Coronary artery (tissue), 2 donors: Measurements from ENCODE around the gene CCN5.
A peak's percentile ranks its signal among the peaks of the same experiment; 100 is the strongest.
"Not testable (repeated sequence)": the region's sequence is repeated elsewhere in the genome, so short reads cannot be mapped to it uniquely, and the experiment has no call there.

Source experiments
- DNase-seq: peaks from one replicate; pipeline ENCODE4 v3.0.0-alpha.2; 2017; ENCODE audit warnings: low spot score
- H3K27ac ChIP-seq, 2 donors: fragments of 200-600 bp; sonication (generic); one replicate each; pipeline ENCODE4 v1.5.1; 2016 to 2019
- H3K4me3 ChIP-seq: fragments of 200-600 bp; sonication (generic); 2 replicates; pipeline ENCODE4 v1.5.1; 2016; ENCODE audit warnings: mild to moderate bottlenecking, moderate library complexity
- TF ChIP-seq, protein P1 (sequence below): fragments of 200-600 bp; sonication (generic); IDR thresholded peaks from one replicate; pipeline ENCODE4 v1.5.1; 2019; ENCODE audit warnings: antibody characterized with exemption

The CCN5 gene, protein sequence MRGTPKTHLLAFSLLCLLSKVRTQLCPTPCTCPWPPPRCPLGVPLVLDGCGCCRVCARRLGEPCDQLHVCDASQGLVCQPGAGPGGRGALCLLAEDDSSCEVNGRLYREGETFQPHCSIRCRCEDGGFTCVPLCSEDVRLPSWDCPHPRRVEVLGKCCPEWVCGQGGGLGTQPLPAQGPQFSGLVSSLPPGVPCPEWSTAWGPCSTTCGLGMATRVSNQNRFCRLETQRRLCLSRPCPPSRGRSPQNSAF

DNA sequence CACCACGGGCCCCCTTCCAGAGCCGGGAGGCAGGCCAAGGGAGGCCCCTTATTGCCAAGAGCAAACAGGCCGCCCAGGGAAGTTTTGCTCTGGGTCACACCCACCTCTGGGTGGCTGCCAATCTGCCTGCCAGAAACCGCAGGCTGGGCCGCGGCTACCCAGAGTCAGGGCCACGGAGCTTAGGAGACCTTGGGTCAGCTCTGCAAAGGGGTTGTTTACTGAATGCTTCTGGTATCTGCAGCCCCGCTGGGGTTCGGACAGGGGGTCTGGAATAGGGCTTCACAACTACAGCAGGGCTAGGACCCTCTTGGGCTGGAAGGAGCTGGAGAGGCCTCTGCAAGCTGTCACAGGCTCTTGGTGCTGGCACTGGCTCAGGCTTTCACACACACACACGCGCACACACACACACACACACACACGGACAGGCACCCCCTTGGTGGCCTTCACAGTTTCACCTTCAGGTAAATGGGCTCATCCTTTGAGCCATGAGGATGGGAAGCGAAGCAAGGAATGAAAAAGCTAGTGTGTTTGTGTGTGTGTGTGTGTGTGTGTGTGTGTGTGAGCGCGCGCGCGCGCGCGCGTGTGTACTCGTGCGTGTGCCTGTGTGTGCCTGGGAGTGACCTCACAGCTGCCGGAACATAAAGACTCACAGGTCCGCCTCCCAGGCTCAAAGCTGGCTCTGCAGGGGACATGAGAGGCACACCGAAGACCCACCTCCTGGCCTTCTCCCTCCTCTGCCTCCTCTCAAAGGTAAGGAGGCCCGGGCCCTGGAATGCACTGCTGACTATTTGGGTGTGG lies at the start of gene CCN5:
CCN5 (plus strand) TSS at position 669 of the 798 bp plus-strand sequence; CDS start at position 691, 22 bp downstream.
- Histone ChIP-seq H3K27ac (peak within 1 kb of the TSS; percentile 96 to 97), H3K4me3 (peak within 1 kb of the TSS; percentile 68)

DNA sequence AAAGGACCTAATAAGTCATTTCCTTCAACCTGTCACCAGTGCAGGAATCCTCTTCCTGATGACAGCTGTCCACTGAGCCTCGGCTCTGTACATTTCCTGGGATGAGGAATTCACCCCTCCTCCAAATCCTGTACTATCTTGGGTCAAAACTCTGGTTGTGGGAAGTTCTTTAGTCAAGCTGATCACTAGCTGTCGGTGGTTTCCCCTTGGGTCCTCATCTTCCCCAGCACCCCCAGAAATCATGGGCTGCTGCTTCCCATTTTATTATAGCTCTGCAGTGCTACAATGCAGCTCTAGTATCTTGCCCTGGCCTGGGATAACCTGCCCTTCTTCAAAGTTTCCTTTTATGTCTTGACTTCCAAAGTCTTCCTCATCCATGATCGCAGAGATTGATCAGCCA lies 49.1 kb upstream of the CCN5 start:
- no peak for DNase-seq
- H3K4me3 ChIP-seq, result no peak overlapping the region
- TF ChIP-seq, protein P1, sequence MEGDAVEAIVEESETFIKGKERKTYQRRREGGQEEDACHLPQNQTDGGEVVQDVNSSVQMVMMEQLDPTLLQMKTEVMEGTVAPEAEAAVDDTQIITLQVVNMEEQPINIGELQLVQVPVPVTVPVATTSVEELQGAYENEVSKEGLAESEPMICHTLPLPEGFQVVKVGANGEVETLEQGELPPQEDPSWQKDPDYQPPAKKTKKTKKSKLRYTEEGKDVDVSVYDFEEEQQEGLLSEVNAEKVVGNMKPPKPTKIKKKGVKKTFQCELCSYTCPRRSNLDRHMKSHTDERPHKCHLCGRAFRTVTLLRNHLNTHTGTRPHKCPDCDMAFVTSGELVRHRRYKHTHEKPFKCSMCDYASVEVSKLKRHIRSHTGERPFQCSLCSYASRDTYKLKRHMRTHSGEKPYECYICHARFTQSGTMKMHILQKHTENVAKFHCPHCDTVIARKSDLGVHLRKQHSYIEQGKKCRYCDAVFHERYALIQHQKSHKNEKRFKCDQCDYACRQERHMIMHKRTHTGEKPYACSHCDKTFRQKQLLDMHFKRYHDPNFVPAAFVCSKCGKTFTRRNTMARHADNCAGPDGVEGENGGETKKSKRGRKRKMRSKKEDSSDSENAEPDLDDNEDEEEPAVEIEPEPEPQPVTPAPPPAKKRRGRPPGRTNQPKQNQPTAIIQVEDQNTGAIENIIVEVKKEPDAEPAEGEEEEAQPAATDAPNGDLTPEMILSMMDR, result no peak
- H3K27ac ChIP-seq, result no peak overlapping the region

More for the DNA sequence above, at the start of gene CCN5:
- TF ChIP-seq, protein P1, result no peak
- DNase-seq, result peak; percentile 95

DNA sequence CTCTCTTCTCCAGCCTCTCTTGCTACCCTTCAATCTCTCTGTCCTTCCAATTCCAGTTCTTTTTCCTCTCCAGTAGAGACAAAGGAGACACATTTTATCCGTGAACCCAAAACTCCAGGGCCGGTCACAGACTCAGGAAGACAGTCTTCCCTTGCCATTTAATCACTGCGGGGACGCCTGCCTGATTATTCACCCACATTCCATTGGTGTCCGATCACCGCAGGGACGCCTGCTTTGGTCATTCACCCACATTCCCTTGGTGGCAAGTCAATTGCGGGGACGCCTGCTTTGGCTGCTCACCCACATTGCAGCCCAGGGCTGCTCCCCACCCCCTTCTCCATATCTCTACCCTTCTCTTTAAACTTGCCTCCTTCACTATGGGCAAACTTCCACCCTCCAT lies 44.3 kb upstream of the CCN5 start:
- not testable (repeated sequence) for H3K4me3 ChIP-seq

DNA sequence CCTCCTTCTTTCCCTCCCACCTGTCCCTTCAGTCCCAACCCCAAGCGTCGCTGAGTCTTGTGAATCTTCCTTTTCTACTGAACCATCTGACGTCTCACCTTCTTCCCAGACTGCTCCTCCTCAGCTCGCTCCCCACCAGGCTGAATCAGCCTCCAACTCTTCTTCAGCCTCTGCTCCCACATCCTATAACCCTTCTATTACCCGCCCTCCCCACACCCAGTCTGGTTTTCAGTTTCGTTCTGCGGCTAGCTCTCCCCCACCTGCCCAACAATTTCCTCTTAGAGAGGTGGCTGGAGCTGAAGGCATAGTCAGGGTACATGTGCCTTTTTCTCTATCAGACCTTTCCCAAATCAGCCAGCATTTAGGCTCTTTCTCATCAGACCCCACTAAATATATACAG lies 43.6 kb upstream of the CCN5 start:
- not testable (repeated sequence) for H3K27ac ChIP-seq, H3K4me3 ChIP-seq, DNase-seq

More for the DNA sequence above, 44.3 kb upstream of the CCN5 start:
- not testable (repeated sequence) for DNase-seq, H3K27ac ChIP-seq

DNA sequence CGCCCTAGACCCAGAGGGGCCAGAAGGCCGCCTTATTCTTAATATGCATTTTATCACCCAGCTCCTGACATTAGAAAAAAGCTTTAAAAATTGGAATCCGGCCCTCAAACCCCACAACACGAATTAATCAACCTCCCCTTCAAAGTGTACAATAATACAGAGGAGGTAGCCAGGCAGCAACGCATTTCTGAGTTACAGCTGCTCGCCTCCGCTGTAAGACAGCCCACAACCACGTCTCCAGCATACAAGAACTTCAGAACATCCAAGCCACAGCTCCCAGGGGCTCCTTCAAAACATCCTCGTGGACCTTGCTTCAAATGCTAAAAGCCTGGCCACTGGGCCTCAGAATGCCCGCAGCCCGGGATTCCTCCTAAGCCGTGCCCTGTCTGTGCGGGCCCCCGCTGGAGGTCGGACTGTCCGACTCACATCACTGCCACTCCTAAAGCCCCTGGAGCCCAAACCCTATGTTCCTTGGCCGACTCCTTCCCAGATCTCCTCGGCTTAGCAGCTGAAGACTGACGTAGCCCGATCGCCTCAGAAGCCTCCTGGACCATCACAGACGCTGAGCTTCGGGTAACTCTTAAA lies 42.8 kb upstream of the CCN5 start:
- not testable (repeated sequence) for DNase-seq, H3K4me3 ChIP-seq, H3K27ac ChIP-seq

DNA sequence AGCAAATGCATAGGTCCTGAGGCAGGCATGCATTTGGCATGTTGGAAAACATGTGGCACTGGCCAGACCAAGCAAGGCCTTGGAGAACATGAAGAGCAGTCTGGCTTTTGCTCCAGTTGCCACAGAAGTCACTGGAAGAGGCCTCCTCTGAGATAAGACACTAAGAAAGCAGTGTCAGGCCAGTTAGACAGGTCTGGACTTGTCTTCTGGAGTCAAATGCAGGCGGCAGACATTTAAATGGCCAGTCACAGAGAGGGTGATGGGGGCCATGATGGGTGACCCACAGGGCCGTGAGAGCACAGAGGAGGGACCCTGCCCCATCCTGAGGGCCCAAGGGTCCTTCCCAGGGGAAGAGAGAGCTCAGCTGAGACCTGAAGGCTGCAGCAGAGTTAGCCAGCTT lies 36.9 kb upstream of the CCN5 start:
- TF ChIP-seq, protein P1, result no peak
- Histone ChIP-seq H3K4me3 (no peak overlapping the region), H3K27ac (no peak overlapping the region)
- no peak for DNase-seq

DNA sequence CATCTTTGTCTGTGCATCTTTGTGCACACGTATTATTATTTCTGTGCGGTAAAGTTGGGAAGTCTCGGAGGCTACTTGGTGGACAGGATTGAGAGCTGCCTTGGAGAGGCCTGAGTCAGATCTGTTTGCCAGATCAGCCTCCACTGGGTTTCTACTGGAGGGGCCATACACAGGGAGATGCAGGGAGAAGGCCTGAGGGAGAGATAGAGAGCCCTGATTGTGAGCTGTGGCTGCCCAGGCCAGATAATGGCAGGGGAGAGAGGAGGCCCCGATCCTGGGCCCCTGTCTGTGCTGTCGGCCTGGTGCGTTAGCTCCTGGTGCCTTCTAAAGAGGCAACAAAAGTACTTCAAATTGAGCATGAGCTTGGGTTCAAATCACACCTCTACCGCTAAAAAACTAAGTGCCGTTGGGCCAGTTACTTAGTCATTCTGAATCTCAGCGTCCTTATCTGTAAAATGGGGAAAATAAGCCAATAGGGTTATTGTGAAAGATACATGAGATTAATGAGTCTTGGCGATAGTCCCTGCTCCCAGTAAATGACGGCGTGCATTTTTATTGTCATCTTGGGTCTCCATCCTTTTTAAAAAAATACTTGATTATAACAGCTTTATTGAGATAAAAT lies 36.1 kb upstream of the CCN5 start:
- no peak overlapping the region for H3K27ac ChIP-seq
- DNase-seq, result no peak
- H3K4me3 ChIP-seq, result no peak overlapping the region
- TF ChIP-seq, protein P1, result no peak

DNA sequence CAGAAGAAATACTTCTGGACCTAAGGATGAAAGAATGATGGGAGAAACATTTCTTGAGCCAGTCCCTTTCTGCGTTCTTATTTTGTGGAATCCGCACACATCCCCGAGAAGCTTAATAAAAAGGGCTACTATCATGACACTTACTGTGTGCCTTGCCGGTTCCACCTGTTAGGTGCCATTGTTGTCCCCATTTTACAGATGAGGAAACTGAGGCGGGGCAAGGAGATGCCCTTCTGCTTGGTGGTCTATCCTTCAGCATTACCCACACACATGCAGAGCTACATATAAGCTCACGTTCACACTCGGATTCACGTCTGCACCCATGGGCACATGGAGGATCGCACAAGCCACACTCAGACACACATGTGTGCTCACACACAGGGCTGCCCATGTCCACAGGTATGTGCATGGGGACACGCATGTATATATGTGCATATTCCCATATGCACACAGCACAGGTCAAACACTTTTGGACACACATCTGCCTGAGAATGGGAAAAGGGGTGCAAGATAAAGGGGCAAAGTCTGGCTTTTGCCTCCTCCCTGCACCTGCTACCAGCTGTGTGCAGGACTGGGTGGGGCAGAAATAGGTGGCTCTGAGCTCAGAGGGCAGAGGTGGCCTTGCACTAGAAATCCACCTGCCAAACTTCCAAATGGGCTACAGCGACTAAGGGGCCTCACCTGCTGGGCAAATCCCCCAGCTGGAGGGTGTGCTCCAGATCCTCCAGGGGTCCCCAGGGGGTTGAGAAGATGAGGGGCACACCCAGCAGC lies 33.2 kb upstream of the CCN5 start:
- DNase-seq, result no peak
- no peak overlapping the region for H3K27ac ChIP-seq
- TF ChIP-seq, protein P1, result no peak
- no peak overlapping the region for H3K4me3 ChIP-seq
